HepG2 (cell line): ENCODE results near the gene PODXL2. TPM values are rescaled to one million over a fixed set of nuclear protein-coding genes. Genes with fewer than 3 reads are reported as not detected.

Experiments
- ATAC-seq: fragments of 200-7000 bp; cut with Tn5 transposase; 3 replicates; pipeline ENCODE4 v1.9.1; 2020; ENCODE audit warnings: mild to moderate bottlenecking, moderate library complexity
- BruUV-seq: library from RNA; stranded (reverse); fragments of 400-500 nt; replicated peaks from 2 replicates; lab custom pipeline; 2021; lab: Mats Ljungman, UMichigan
- CTCF ChIA-PET: fragments of 300-600 bp; formaldehyde crosslinking; extraction: SDS; loops from one replicate; lab custom pipeline; 2021; ENCODE audit warnings: low total read pairs, inconsistent platforms, low intra/inter-chr PET ratio; lab: Yijun Ruan, JAX
- POLR2A ChIA-PET: fragments of 350-600 bp; sonication (Branson Sonifier 250); formaldehyde crosslinking; loops from one replicate; lab custom pipeline; 2020; ENCODE audit warnings: antibody characterized with exemption, inconsistent platforms; lab: Yijun Ruan, JAX
- DNase-seq: peaks from one replicate; pipeline ENCODE4 v3.0.0-alpha.2; 2015; ENCODE audit warnings: low spot score
- FAIRE-seq: peaks from 3 replicates; lab custom pipeline; 2011; peaks lifted over from hg19 to GRCh38; lab: Jason Lieb, UNC
- H2AFZ ChIP-seq: one replicate; pipeline ENCODE4 v1.6.1; 2011; ENCODE audit warnings: low read length, inconsistent platforms
- H3K27ac ChIP-seq: fragments of 300-600 bp; 3 replicates; pipeline ENCODE4 v1.8.0; 2011; ENCODE audit warnings: mixed run types, mild to moderate bottlenecking, mixed read lengths, low read length, inconsistent platforms; ENCODE audit not compliant: insufficient read depth; ENCODE audit errors: extremely low read length
- H3K27me3 ChIP-seq, 2 experiments: fragments of 200-600 bp in 1 of 2; 2 replicates in 1 of 2; 3 replicates in 1 of 2; pipeline versions ENCODE4 v1.6.0 to v1.8.0; 2011; ENCODE audit warnings: low read length in 2 of 2, mild to moderate bottlenecking in 2 of 2, moderate library complexity in 2 of 2, inconsistent platforms in 1 of 2; ENCODE audit not compliant: insufficient read depth in 2 of 2, control insufficient read depth in 1 of 2
- H3K36me3 ChIP-seq, 2 experiments: fragments of 200-600 bp in 1 of 2; replicated peaks in 1 of 2; 2 replicates in 1 of 2; 3 replicates in 1 of 2; pipeline versions ENCODE4 v1.5.1 to v1.8.0; 2011; ENCODE audit warnings: low read length in 2 of 2, inconsistent platforms in 1 of 2; ENCODE audit not compliant: insufficient read depth in 2 of 2, control insufficient read depth in 1 of 2
- H3K4me1 ChIP-seq: 2 replicates; pipeline ENCODE4 v1.5.1; 2012; ENCODE audit warnings: low read length, inconsistent platforms; ENCODE audit not compliant: insufficient read depth
- H3K4me2 ChIP-seq: 2 replicates; pipeline ENCODE4 v1.6.0; 2011; ENCODE audit warnings: low read depth, low read length, inconsistent platforms
- H3K4me3 ChIP-seq, 3 experiments: fragments of 200-600 bp in 1 of 3; sonication (generic), shearing (Covaris generic) in 1 of 3; replicated peaks in 1 of 3; 2 replicates each; pipeline ENCODE4 v1.5.1; 2011 to 2016; ENCODE audit warnings: low read length in 3 of 3, inconsistent platforms in 2 of 3, low read depth in 2 of 3, mild to moderate bottlenecking in 2 of 3, control low read depth in 1 of 3, mixed read lengths in 1 of 3; ENCODE audit not compliant: insufficient read depth in 1 of 3
- H3K79me2 ChIP-seq: one replicate; pipeline ENCODE4 v1.6.1; 2011; ENCODE audit warnings: low read length, inconsistent platforms; ENCODE audit not compliant: insufficient read depth
- H3K9ac ChIP-seq: 2 replicates; pipeline ENCODE4 v1.6.0; 2011; ENCODE audit warnings: mild to moderate bottlenecking, low read depth, low read length, inconsistent platforms; ENCODE audit not compliant: insufficient read depth
- H3K9me3 ChIP-seq: 2 replicates; pipeline ENCODE4 v1.5.1; 2012; ENCODE audit warnings: mild to moderate bottlenecking, low read length
- H4K20me1 ChIP-seq: 2 replicates; pipeline ENCODE4 v1.6.0; 2011; ENCODE audit warnings: inconsistent platforms, mild to moderate bottlenecking, low read length, moderate library complexity; ENCODE audit not compliant: insufficient read depth
- CBX1 ChIP-seq: IDR thresholded peaks from one replicate; pipeline ENCODE4 v1.6.1; 2016; ENCODE audit warnings: antibody characterized with exemption, low read depth
- CSRNP1 ChIP-seq: sonication (generic); formaldehyde crosslinking; IDR thresholded peaks from 2 replicates; pipeline ENCODE4 v1.8.1; 2023; ENCODE audit warnings: mild to moderate bottlenecking, missing genetic modification reagents
- IRF9 ChIP-seq: sonication (generic); formaldehyde crosslinking; IDR thresholded peaks from 2 replicates; pipeline ENCODE4 v1.8.0; 2022; ENCODE audit warnings: missing genetic modification reagents, mild to moderate bottlenecking, borderline replicate concordance
- RBM39 ChIP-seq: fragments of 200-400 bp; formaldehyde crosslinking; IDR thresholded peaks from one replicate; pipeline ENCODE4 v1.6.1; 2018; ENCODE audit warnings: antibody characterized with exemption, mild to moderate bottlenecking, low read depth, low read length; ENCODE audit not compliant: poor library complexity, severe bottlenecking
- ZNF12 ChIP-seq: sonication (generic); formaldehyde crosslinking; IDR thresholded peaks from 2 replicates; pipeline ENCODE4 v1.5.0; 2020; ENCODE audit warnings: missing genetic modification reagents
- ZNF883 ChIP-seq: sonication (generic); formaldehyde crosslinking; IDR thresholded peaks from 2 replicates; pipeline ENCODE4 v1.5.1; 2020; ENCODE audit warnings: mild to moderate bottlenecking, missing genetic modification reagents; ENCODE audit errors: not compliant biosample characterization
- ZUFSP ChIP-seq: sonication (generic); formaldehyde crosslinking; IDR thresholded peaks from 2 replicates; pipeline ENCODE4 v1.9.0; 2021; ENCODE audit warnings: missing genetic modification reagents, mild to moderate bottlenecking, borderline replicate concordance
- WGBS: methylation state at CpG from one replicate; pipeline ENCODE4 v1.1.6; 2017; ENCODE audit warnings: low lambda C conversion rate; 5-methylcytosine and 5-hydroxymethylcytosine counted together
- in situ Hi-C: cut with HindIII; loops from 2 replicates; pipeline ENCODE4 v1.10.0; 2017; ENCODE audit warnings: low pct_unique_long_range_greater_than_20kb; ENCODE audit not compliant: extremely low pct_ligation_motif_present
- intact Hi-C: fragments of 100-400 bp; cut with micrococcal nuclease; formaldehyde crosslinking; loops from one replicate; pipeline ENCODE4 v1.10.0; 2022; ENCODE audit not compliant: unreplicated experiment
- polyA plus RNA-seq, 8 experiments: library from polyadenylated mRNA; depleted of rRNA in 3 of 8; stranded (reverse) in 7 of 8; unstranded in 1 of 8; fragments of >200 nt; fragmentation: Illumina TruSeq in 4 of 8; extraction: Trizol in 4 of 8; gene quantifications; 2 replicates each; pipeline versions ENCODE4 v1.2.1 to v1.2.3, GENCODE V29; 2011 to 2016; ENCODE audit warnings: low read depth in 4 of 8, missing spikeins in 1 of 8, mixed read lengths in 1 of 8; ENCODE audit not compliant: insufficient read depth in 1 of 8
- total RNA-seq, 5 experiments: library from RNA; depleted of rRNA; stranded (reverse); fragments of >200 nt; fragmentation: Illumina TruSeq; extraction: Trizol; gene quantifications; 2 replicates each; pipeline ENCODE4 v1.2.3, GENCODE V29; 2016; ENCODE audit warnings: low read depth in 1 of 5
- TF ChIP-seq, protein P1 (sequence below): sonication (generic); formaldehyde crosslinking; IDR thresholded peaks from 2 replicates; pipeline ENCODE4 v1.8.0; 2022; ENCODE audit warnings: missing genetic modification reagents, low read depth, mild to moderate bottlenecking, borderline replicate concordance
- TF ChIP-seq, protein P2 (sequence below): IDR thresholded peaks from 2 replicates; pipeline ENCODE4 v1.6.1; 2016; ENCODE audit warnings: low read depth
- TF ChIP-seq, protein P3 (sequence below): sonication (generic); formaldehyde crosslinking; IDR thresholded peaks from 2 replicates; pipeline ENCODE4 v1.4.0; 2020; ENCODE audit warnings: missing genetic modification reagents, borderline replicate concordance

The PODXL2 gene
- total and polyA plus RNA-seq, 2 of the 13 experiments (the other 11 are each of a cell fraction or from before 2014, with no cell fraction given), result 20.4 to 25.1 TPM

DNA sequence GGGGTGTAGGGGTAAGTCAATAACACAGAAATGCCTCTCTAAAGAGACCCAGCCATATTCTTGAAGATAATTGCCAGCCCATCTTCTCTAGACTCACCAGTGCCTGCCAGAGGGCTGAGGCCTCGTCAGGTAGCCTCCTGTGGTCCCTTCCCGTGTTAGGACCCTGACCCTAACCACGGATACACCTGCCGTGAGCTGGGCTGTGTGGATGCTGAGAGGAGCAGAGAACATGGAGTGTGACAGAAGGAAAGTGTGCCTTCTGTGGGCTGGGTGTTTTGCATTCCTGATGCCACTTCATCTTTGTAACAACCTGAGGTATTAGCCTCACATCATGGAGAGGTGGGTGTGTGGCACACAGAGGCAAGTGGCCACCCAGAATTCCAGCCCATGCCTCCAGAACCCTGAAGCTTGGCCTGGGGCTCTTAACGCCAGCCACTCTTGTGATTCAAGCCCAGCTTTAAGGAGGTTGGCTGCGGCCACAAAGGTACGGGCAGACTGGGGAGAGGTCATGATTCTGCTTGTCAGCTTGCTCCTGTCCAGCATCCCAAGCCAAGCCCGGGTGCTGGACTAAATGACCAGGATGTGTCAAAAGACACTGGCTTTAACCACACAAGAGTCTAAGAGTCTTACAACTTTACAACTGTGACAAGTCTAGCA is 22.7 kb downstream of the PODXL2 start:
- FAIRE-seq (no peak), ATAC-seq (no peak; the same call in 2 of the 3 replicates), DNase-seq (no peak)
- BruUV-seq, result no TSS peak
- ChIA-PET CTCF (interaction anchor here (1.3 to 1.5 kb wide), 3 partner anchors 43 to 319 kb away, joined by 6 to 9 read pairs (median 7); no protein-coding TSS in a partner anchor), POLR2A (no interaction called here)
- Histone ChIP-seq H3K27ac (no peak overlapping the region), H2AFZ (no peak overlapping the region), H3K9me3 (no peaks in the 10 kb centered on the region), H4K20me1 (no peaks in the 10 kb centered on the region), H3K4me2 (no peak overlapping the region), H3K36me3 (0 out of 5 replicates have a peak, but pooled peaks cover 0 to 3% of the 10 kb centered on the region in 2 experiments), H3K27me3 (no peaks in the 10 kb centered on the region), H3K4me3 (no peak overlapping the region), H3K79me2 (no peaks in the 10 kb centered on the region), H3K4me1 (peaks cover 10% of the 10 kb centered on the region; the same call in 1 of the 2 replicates), H3K9ac (no peak overlapping the region)
- WGBS, result 73% methylated on average over 5 of the region's 8 CpGs
- in situ Hi-C loops, result no loop called here
- intact Hi-C loops, result loop anchor here (2.0 kb wide), 1 partner anchor 43 kb away; no protein-coding TSS in a partner anchor
- no peak for TF ChIP-seq CBX1
- TF ChIP-seq, protein P1, sequence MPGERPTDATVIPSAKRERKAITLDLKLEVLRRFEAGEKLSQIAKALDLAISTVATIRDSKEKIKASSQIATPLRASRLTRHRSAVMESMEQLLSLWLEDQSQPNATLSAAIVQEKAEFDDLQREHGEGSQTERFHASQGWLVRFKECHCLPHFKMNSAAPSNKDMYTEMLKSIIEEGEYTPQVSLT, result no peak
- no peak for TF ChIP-seq IRF9 (CRISPR knock-in tag)
- TF ChIP-seq, protein P2, sequence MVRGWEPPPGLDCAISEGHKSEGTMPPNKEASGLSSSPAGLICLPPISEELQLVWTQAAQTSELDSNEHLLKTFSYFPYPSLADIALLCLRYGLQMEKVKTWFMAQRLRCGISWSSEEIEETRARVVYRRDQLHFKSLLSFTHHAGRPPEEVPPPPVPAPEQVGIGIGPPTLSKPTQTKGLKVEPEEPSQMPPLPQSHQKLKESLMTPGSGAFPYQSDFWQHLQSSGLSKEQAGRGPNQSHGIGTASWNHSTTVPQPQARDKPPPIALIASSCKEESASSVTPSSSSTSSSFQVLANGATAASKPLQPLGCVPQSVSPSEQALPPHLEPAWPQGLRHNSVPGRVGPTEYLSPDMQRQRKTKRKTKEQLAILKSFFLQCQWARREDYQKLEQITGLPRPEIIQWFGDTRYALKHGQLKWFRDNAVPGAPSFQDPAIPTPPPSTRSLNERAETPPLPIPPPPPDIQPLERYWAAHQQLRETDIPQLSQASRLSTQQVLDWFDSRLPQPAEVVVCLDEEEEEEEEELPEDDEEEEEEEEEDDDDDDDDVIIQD (CRISPR knock-in tag), result no peak
- TF ChIP-seq, protein P3, sequence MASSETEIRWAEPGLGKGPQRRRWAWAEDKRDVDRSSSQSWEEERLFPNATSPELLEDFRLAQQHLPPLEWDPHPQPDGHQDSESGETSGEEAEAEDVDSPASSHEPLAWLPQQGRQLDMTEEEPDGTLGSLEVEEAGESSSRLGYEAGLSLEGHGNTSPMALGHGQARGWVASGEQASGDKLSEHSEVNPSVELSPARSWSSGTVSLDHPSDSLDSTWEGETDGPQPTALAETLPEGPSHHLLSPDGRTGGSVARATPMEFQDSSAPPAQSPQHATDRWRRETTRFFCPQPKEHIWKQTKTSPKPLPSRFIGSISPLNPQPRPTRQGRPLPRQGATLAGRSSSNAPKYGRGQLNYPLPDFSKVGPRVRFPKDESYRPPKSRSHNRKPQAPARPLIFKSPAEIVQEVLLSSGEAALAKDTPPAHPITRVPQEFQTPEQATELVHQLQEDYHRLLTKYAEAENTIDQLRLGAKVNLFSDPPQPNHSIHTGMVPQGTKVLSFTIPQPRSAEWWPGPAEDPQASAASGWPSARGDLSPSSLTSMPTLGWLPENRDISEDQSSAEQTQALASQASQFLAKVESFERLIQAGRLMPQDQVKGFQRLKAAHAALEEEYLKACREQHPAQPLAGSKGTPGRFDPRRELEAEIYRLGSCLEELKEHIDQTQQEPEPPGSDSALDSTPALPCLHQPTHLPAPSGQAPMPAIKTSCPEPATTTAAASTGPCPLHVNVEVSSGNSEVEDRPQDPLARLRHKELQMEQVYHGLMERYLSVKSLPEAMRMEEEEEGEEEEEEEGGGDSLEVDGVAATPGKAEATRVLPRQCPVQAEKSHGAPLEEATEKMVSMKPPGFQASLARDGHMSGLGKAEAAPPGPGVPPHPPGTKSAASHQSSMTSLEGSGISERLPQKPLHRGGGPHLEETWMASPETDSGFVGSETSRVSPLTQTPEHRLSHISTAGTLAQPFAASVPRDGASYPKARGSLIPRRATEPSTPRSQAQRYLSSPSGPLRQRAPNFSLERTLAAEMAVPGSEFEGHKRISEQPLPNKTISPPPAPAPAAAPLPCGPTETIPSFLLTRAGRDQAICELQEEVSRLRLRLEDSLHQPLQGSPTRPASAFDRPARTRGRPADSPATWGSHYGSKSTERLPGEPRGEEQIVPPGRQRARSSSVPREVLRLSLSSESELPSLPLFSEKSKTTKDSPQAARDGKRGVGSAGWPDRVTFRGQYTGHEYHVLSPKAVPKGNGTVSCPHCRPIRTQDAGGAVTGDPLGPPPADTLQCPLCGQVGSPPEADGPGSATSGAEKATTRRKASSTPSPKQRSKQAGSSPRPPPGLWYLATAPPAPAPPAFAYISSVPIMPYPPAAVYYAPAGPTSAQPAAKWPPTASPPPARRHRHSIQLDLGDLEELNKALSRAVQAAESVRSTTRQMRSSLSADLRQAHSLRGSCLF (CRISPR knock-in tag), result no peak
- no peak for TF ChIP-seq RBM39
- no peak for TF ChIP-seq CSRNP1
- no peak for TF ChIP-seq ZNF883 (CRISPR knock-in tag)
- TF ChIP-seq ZUFSP (CRISPR knock-in tag), result no peak
- no peak for TF ChIP-seq ZNF12 (CRISPR knock-in tag)
